GM19452 (cell line): Measurements from ENCODE around the gene LAMP1.
"Not testable (repeated sequence)": the region's sequence is repeated elsewhere in the genome, so short reads cannot be mapped to it uniquely, and the experiment has no call there.

ENCODE experiments used
- ATAC-seq: cut with Tn5 transposase; IDR thresholded peaks from one replicate; pipeline ENCODE4 v1.9.1; 2021; ENCODE audit not compliant: unreplicated experiment

LAMP1 gene

DNA sequence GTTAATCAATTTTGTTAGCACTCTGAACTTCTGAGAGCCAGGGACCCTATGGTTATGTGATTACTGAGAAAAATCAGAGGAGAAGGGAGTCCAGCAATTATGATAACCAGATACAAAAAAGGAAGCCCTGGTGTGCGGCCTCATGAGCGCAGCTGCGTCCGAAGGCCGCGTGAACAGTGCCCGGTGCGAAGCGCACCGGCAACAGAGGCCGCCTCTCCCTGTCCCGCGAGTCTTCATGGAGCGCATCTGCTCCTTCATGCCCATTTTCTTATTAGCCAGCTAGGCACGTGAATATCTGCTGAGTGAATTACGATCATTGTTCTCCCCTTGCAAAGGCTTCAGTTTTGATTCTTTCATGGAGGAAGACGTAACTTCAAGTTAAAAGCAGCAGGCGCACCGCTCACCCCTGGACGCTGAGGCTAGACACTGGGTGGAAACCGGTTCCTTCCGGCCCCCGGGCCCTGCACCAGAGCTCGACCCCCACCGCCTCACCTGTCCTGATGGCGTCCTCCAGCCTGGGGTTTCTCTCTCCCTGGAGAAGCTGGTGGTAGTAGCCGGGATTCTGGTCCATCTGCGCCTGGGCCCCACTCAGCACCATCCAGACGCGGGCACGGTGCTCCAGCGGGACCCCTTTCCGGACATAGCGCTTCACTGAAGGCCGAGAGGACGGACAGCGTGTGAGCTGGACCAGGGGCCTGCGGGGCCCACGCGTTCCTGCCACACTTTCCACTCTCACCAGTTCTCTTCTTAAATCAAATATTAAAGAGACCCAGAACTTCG, 58.0 kb downstream of the LAMP1 start:
- no peak for ATAC-seq

DNA sequence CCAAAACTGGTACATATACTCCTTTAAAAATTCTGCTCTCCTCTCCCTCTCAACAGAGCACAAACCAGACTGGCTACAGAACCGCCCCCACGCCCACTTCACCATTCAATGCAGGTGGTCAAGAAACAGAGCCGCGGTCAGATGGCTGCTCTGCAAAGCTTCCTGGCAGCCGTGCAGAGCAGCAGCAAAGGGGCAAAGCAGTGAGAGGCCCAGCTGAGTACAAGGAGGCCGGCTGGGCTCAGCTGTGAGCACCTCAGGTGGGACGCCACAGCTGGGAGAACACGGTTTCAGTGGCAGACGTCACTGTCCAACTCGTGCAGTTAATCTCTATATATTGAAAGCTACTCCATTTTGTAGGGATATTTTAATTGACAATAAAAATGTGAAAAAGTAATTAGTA, 58.6 kb downstream of the LAMP1 start:
- ATAC-seq: no peak

GRCh38 chr13:113356596-113356995, 59.6 kb downstream of the LAMP1 start:
- ATAC-seq: no peak

- ATAC-seq: no peak
These were observed 60.5 kb downstream of the LAMP1 start for GRCh38 chr13:113357529-113357928.

DNA sequence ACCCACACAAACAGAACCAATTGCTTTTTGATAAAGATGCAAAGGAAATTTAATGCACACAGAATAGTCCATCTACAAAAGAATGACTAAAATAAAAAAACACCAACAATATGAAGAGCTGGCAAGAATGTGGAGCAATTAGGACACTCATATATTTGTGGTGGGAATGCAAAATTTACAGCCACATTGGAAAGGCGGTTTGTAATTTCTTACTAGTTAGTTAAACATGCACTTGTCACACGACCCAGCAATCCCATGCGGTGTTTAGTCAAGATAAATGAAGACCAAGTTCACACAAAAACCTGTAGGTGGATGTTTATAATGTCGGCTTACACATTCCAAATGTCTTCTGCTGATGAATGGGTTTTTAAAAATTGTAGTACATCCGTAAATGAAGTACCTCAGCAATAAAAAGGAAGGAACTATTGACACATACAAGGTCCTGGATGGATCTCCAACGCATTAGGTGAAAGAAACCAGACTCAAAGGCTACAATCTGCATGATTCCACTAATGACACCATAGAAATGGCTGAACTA, 61.7 kb downstream of the LAMP1 start:
- ATAC-seq: no peak

- no peak for ATAC-seq
These were observed 62.5 kb downstream of the LAMP1 start for GRCh38 chr13:113359571-113359970.

DNA sequence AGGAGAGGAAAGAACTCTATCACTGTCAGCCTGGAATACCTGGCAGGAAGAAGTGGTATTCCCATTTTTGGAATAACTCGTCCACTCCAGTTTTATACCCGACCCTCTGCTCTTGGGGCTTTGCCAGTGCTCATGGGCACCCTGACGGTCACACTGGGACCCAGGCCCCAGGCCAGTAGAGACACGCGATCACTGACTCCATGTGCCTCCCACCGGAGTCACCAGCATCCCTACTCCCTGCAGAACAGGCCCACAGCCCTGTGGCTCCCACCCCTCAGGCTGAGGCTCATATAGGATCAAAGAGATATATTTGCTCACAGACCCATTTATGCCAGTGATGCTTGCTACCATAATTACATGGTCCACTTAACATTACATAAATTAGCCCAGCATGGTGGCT, 63.4 kb downstream of the LAMP1 start:
- ATAC-seq: no peak

GRCh38 chr13:113361406-113361805, 64.4 kb downstream of the LAMP1 start:
- no peak for ATAC-seq

DNA sequence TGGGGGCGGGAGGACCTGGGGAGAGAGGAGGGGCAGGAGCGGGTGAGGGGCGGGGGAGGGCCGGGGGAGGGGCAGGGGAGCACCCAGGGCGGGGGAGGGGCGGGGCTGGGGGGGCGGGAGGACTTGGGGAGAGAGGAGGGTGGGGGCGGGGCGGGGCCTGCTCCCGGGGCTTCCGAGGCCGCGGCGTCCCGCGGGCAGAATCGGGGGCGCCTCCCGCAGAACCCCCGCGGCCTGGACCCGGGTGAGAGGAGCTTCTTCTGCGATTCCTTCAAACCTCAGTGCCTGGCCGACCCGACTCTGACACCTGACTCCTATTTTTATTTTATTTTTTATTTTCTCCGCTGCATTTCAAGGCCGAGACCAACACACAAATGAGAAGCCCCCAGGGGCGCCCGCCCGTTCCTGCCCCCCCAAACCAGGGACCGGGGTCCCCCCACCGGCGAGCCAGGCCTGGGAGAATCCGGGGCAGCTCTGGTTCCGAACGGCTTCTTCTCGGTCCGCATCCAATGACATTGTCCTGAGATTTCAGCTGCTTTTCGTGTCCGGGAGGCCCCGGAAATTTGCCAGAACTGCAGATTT, 67.4 kb downstream of the LAMP1 start:
- no peak for ATAC-seq

DNA sequence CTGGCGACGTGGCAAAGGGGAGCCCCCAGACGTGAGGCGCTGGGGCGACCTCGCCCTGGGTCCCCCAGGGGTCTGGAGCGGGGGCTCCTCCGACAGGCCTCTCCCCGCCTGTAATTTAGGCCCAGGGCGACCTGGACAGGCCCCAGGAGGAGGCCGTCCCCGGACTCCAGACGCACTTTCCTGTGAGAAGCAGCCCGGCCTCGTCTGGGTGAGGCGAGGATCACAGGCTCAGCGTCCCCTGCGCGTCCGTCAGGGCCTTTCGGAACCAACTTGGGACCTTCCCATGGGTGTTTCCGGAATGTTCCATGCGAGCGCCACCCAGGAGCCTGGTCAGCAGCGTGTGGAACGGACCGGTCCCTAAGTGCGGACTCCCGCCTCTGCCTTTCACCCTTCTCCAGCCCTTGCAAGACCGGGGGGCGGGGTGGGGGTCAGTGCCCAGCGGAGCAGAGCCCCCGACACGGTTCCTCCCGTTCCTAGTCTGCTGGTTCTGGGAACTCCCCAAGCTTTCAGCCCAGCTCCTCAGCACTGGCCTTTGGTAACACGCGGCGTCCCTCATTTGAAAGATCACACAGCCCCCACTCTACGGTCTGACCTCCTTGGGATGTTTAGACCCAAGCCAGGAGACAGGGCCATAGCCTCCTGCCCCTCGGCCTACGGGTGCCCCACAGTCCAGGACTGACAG, 68.0 kb downstream of the LAMP1 start:
- ATAC-seq: no peak

DNA sequence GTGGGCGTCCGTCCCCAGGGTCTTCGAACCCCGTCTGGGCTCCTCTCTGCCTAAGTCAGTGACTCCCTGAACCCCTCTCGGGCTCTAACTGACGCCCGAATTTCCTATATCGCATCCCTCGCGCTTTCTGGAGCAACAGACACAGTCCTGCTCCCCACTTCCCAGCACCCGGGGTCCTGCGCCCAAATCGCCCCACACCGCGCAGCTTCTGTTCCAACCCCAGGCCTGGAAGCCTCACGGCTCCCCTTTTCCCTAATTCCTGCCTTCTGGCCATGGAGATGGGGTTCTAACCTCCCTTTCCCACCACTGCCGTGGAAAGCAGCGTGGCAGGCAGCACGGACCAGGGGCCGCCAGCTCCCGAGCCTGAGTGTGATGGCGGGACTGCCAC, 68.5 kb downstream of the LAMP1 start:
- ATAC-seq: no peak

- no peak for ATAC-seq
These were observed 69.0 kb downstream of the LAMP1 start for GRCh38 chr13:113365971-113366588.

- ATAC-seq: no peak
These were observed 70.1 kb downstream of the LAMP1 start for GRCh38 chr13:113367020-113367560.

GRCh38 chr13:113367771-113368170, 70.7 kb downstream of the LAMP1 start:
- ATAC-seq: no peak

DNA sequence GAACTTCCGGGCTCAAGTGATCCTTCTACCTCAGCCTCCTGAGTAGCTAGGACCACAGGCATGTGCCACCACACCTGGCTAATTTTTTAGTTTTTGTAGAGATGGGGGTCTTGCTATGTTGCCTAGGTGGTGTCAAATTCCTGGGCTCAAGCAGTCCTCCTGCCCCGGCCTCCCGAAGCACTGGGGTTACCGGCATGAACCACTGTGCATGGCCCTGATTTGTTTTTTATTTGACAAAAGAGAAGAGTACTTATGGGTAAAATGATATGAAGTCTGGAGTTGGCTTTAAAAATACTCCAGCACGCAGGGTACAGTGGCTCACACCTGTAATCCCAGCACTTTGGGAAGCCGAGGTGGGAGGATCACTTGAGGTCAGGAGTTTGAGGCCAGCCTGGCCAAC, 71.3 kb downstream of the LAMP1 start:
- ATAC-seq: not testable (repeated sequence)

- ATAC-seq: no peak
These were observed 72.2 kb downstream of the LAMP1 start for GRCh38 chr13:113369189-113369588.

GRCh38 chr13:113369881-113370280, 72.8 kb downstream of the LAMP1 start:
- no peak for ATAC-seq

DNA sequence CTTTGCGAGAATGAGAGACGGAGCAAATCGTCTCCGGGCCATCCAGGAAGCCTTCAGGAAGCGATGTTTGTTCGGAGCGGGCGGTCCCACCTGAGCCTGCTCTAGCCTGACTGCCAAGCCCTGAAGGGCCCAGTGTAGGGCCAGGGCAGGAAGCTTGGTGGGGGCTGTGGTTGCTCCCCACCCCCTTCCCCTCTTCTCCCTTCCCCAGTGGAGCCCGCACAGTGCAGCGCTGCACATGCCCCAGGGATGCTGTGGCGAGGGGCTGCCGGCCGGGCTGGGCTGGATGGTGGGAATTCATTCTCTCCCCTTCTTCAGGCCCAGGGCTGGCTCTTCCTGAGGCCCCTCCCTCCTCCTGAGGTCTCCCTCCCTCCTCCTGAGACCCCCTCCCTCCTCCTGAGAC, 74.0 kb downstream of the LAMP1 start:
- ATAC-seq: no peak

GRCh38 chr13:113371701-113372100, 74.7 kb downstream of the LAMP1 start:
- ATAC-seq: not testable (repeated sequence)
